Spinal cord (tissue), 10 donors: Measurements from ENCODE around the gene SRRM2. TPM values are rescaled to one million over a fixed set of nuclear protein-coding genes. Genes with fewer than 3 reads are reported as not detected.

Source experiments
- DNase-seq, 6 donors: peaks; one replicate each; pipeline versions ENCODE4 v3.0.0 to v3.0.0-alpha.2; 2013 to 2015; ENCODE audit warnings: low spot score in 6 of 6, low read depth in 4 of 6
- H3K27ac ChIP-seq: one replicate; pipeline ENCODE4 v1.5.1; 2013; ENCODE audit warnings: low read depth, low read length, control low read depth
- H3K27me3 ChIP-seq: one replicate; pipeline ENCODE4 v1.6.1; 2013; ENCODE audit warnings: low read length; ENCODE audit not compliant: control insufficient read depth, insufficient read depth
- H3K36me3 ChIP-seq: one replicate; pipeline ENCODE4 v1.6.1; 2013; ENCODE audit warnings: low read length; ENCODE audit not compliant: control insufficient read depth, insufficient read depth
- H3K4me1 ChIP-seq: one replicate; pipeline ENCODE4 v1.6.1; 2013; ENCODE audit warnings: low read length; ENCODE audit not compliant: control insufficient read depth, insufficient read depth
- H3K4me3 ChIP-seq: one replicate; pipeline ENCODE4 v1.5.1; 2013; ENCODE audit warnings: low read depth, low read length, control low read depth
- H3K9me3 ChIP-seq: one replicate; pipeline ENCODE4 v1.6.1; 2013; ENCODE audit warnings: low read length; ENCODE audit not compliant: control insufficient read depth, insufficient read depth
- WGBS: methylation state at CpG from one replicate; pipeline ENCODE4 v1.1.5; 2013; ENCODE audit warnings: missing lambda C conversion rate; ENCODE audit not compliant: insufficient coverage; 5-methylcytosine and 5-hydroxymethylcytosine counted together
- polyA plus RNA-seq, 2 donors: library from polyadenylated mRNA; unstranded; fragments of 120-200 nt; gene quantifications; one replicate each; pipeline ENCODE4 v1.2.1, GENCODE V29; 2013; ENCODE audit not compliant: insufficient read length in 2 of 2
- total RNA-seq, 2 donors: library from RNA; depleted of rRNA in 1 of 2; stranded (reverse); fragments of 120-200 nt in 1 of 2; fragments of >200 nt in 1 of 2; gene quantifications; one replicate each; pipeline versions ENCODE4 v1.2.3 to v1.2.4, GENCODE V29; 2013 to 2014
- donor health status: healthy.

The SRRM2 gene
- total and polyA plus RNA-seq, 4 donors = 105 to 610 (median 326) TPM

- WGBS = 90% methylated on average over 12 of the region's 14 CpGs
- H3K4me1 ChIP-seq = peaks cover 12% of the 10 kb centered on the region
- no peak overlapping the region for H3K4me3 ChIP-seq
- H3K27me3 ChIP-seq = no peaks in the 10 kb centered on the region
- peaks cover 62% of the 10 kb centered on the region for H3K36me3 ChIP-seq
- H3K27ac ChIP-seq = no peak overlapping the region
- DNase-seq = no peak
- no peaks in the 10 kb centered on the region for H3K9me3 ChIP-seq
Measured at GRCh38 chr16:2713523-2713922, 38.9 kb upstream of the SRRM2 start.

GRCh38 chr16:2713985-2714774 lies 38.3 kb upstream of the SRRM2 start:
- peaks cover 60% of the 10 kb centered on the region for H3K36me3 ChIP-seq
- H3K4me1 ChIP-seq = peaks cover 15% of the 10 kb centered on the region
- no peak overlapping the region for H3K27ac ChIP-seq
- WGBS = 89% methylated on average over 27 of the region's 28 CpGs
- no peaks in the 10 kb centered on the region for H3K9me3 ChIP-seq
- H3K27me3 ChIP-seq = no peaks in the 10 kb centered on the region
- no peak overlapping the region for H3K4me3 ChIP-seq
- no peak for DNase-seq

- Histone ChIP-seq H3K27me3 (no peaks in the 10 kb centered on the region), H3K9me3 (no peaks in the 10 kb centered on the region), H3K4me3 (no peak overlapping the region), H3K4me1 (peaks cover 23% of the 10 kb centered on the region), H3K27ac (no peak overlapping the region), H3K36me3 (peaks cover 59% of the 10 kb centered on the region)
- WGBS = 36% methylated on average over 9 of the region's 9 CpGs
- DNase-seq = no peak
Measured at GRCh38 chr16:2715064-2715463, 37.4 kb upstream of the SRRM2 start.

- Histone ChIP-seq H3K27me3 (no peaks in the 10 kb centered on the region), H3K9me3 (no peaks in the 10 kb centered on the region), H3K4me3 (no peak overlapping the region), H3K27ac (no peak overlapping the region), H3K36me3 (peaks cover 55% of the 10 kb centered on the region), H3K4me1 (peaks cover 28% of the 10 kb centered on the region)
- 6% methylated on average over 30 of the region's 33 CpGs for WGBS
- peak in 2 of 6 donors; percentile 54 to 66 for DNase-seq
Measured at GRCh38 chr16:2715519-2715918, 36.9 kb upstream of the SRRM2 start.

DNA sequence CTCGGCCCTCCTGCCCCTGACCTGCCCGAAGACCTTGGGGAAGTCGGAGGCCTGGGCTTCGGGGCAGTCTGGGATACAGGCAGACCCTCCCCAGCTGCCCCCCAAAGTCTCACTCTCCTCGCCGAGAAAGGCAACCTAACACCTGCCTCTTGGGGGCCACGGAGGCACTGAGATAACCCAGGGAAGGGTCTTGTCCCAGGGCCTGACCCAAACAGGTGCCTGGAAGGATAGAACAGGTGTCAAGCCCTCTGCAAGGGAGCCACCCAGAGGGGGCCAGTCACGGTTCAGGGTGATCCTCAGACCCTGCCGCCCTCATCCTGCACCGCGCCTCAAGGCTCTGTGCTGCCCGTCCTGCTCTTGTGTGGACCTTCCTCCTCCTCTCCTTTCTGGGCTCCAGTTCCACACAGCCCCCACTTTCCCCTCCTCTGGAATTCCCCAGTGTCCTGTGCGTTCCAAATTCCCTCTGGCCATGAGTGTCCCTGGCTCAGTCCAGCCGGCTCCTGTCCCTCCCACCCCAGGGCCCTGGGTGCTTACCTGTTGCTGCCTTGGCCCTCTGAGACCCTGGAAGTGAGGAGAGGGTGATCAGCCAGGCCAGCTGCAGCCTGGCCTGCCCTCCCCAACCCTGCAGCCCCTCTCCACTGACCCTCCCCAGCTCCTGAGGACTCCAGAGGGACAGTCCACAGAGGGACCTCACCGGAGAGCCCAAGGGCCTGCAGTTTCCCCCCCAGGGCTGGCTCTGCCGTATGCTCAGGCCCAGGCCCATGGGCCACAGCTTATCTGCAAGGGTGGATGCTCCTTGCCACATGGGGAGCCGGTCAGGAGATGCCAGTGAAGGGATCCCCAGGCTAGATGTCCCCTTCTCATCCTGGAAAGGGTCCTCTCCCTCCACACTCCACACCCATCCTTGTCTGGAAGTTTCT lies 36.2 kb upstream of the SRRM2 start:
- Histone ChIP-seq H3K9me3 (no peaks in the 10 kb centered on the region), H3K4me1 (peaks cover 30% of the 10 kb centered on the region), H3K27ac (no peak overlapping the region), H3K4me3 (no peak overlapping the region), H3K27me3 (no peaks in the 10 kb centered on the region), H3K36me3 (peaks cover 49% of the 10 kb centered on the region)
- WGBS = 71% methylated on average over 15 of the region's 17 CpGs
- DNase-seq = no peak

DNA sequence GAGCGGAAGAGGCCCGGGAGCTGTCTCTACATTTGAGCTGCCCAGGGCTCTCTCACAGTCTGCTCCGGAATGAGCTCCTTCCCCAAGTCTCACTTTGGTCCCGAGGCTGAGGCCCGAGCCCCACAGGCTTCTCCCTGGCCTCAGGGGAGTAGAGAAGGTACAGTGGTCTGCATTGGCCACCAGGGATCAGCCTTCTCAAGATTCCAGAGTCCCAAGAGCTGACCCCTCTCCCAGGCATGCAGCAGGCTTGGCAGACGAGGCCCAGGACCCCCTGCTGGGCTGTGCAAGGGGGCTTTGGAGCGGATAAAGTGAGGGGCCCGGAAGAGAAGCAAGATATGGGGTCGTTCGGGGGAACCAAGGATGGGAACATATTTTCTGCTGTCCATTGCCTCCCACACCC lies 35.5 kb upstream of the SRRM2 start:
- H3K4me1 ChIP-seq = peaks cover 30% of the 10 kb centered on the region
- H3K27ac ChIP-seq = no peak overlapping the region
- no peak for DNase-seq
- no peak overlapping the region for H3K4me3 ChIP-seq
- no peaks in the 10 kb centered on the region for H3K9me3 ChIP-seq
- H3K27me3 ChIP-seq = no peaks in the 10 kb centered on the region
- WGBS = 81% methylated on average over 8 of the region's 10 CpGs
- peaks cover 43% of the 10 kb centered on the region for H3K36me3 ChIP-seq

DNA sequence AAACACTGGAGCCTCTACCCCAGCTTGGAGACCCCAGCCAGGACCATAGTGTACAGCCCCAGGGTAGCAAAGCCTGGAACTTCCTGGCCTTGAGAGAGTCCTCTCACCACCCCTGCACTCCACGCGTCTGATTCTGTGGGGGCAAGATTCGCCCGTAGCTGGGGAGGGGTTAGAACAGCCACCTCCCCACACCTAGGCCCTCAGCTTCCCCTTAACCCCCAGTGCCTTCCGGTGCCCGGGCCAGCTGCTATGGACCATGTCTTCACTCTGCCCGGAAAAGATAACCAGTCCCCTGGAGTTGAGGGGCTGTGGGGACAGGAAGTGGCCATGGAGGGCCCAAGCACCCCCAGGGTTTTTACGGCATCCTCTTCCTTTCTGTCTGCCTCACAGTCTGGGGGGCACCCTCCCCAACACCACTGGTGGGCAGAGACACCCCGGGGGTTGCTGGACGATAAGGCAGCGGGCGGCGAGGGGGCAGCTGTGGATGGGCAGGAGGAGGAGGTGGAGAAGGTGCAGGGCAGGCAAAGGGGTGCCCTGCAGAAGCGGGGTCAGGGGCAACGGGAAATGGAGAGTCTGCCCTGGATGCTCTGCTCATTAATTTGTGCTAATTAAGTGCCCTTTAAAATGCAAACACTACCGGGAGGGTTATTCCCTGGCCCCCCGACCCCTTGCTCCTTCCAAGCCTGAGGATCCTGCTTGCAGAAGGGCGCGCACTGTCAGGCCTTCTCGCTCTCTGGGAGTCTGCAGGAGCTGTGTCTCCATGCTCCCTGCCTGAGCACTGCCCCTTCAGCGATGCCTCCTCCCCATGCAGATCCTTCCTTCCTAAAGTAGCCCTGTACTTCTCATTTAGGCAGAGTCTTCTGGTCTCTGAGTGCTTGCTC lies 34.8 kb upstream of the SRRM2 start:
- H3K27ac ChIP-seq = no peak overlapping the region
- no peak for DNase-seq
- peaks cover 30% of the 10 kb centered on the region for H3K4me1 ChIP-seq
- WGBS = 83% methylated on average over 14 of the region's 21 CpGs
- H3K27me3 ChIP-seq = no peaks in the 10 kb centered on the region
- H3K36me3 ChIP-seq = peaks cover 37% of the 10 kb centered on the region
- H3K9me3 ChIP-seq = no peaks in the 10 kb centered on the region
- H3K4me3 ChIP-seq = no peak overlapping the region

DNA sequence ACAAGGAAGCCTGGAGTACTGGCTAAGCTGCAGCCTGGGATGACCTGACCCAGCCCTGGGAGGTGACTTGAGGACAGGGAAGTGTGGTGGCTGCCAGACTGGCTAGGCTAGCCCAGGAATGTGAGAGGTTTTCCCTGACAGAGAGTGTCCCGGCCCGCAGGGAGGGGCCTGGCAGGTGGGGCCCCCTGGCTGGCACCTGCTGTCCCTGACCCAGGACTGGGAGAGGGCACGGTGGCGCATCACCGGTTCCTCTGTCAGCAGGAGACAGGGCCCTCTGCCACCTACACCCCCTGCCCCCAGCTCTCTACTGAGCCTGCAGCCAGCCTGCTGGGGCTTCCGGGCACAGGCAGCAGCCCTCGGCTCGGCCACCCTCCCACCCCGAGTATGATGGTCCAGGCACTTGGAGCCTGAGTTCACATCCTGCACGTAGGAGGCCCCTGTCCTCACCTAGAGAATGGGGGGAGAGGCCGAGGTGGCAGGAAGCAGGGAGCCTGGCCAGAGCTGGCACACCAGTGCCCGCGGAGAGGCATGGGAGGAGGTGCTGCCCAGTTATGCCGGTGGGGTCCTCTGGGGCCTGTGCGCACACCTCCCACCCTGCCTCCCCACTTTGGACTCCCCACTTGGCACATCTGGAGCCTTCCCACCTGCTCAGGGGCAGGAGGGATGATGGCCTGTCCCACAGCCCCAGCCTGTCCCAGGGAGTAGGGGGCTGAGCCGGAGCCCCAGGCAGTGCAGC lies 32.9 kb upstream of the SRRM2 start:
- DNase-seq = no peak
- no peaks in the 10 kb centered on the region for H3K9me3 ChIP-seq
- no peaks in the 10 kb centered on the region for H3K27me3 ChIP-seq
- peaks cover 30% of the 10 kb centered on the region for H3K4me1 ChIP-seq
- no peak overlapping the region for H3K4me3 ChIP-seq
- 89% methylated on average over 13 of the region's 16 CpGs for WGBS
- H3K36me3 ChIP-seq = peaks cover 28% of the 10 kb centered on the region
- H3K27ac ChIP-seq = no peak overlapping the region

DNA sequence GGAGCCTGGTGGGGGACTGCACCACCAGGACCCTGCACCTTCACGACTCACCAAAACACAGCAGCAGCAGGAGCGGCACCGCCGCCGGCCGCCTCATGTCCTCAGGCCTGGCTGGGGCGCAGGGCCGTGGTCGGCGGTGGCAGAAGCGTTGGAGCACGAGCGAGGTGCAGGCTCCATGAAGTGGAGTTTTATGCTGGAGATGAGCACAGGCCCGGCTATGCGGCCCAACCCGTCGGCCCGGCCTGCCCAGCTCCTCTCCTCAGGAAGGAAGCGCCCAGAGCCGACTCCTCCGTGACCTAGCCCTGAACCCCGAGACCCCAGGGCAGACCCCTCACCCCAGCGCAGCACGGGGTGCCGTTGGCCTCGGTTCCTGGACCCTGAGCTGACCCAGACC lies 32.4 kb upstream of the SRRM2 start, which contains the start of gene PRSS27:
TSS of gene PRSS27 (minus strand) at position 161 of the 394 bp plus-strand sequence. CDS start at position 97, 64 bp downstream.
- H3K27me3 ChIP-seq = no peaks in the 10 kb centered on the region
- H3K36me3 ChIP-seq = peaks cover 27% of the 10 kb centered on the region
- DNase-seq = no peak
- H3K4me1 ChIP-seq = peaks cover 29% of the 10 kb centered on the region
- H3K4me3 ChIP-seq = peak within 1 kb of the TSS; percentile 26
- WGBS = 85% methylated on average over 20 of the region's 26 CpGs
- H3K9me3 ChIP-seq = no peaks in the 10 kb centered on the region
- no peak within 1 kb of the TSS for H3K27ac ChIP-seq
